RWPE2 (cell line): ENCODE data around the gene CFAP43.

Source experiments
- ATAC-seq: fragments of 200-7000 bp; cut with Tn5 transposase; 3 replicates; pipeline ENCODE4 v1.9.1; 2021; ENCODE audit warnings: low read depth
- DNase-seq: peaks from one replicate; pipeline ENCODE4 v3.0.0-alpha.2; 2020; ENCODE audit warnings: low spot score
- H3K27ac ChIP-seq: fragments of 450-650 bp; 2 replicates; pipeline ENCODE4 v1.5.1; 2017; ENCODE audit warnings: mild to moderate bottlenecking; ENCODE audit not compliant: poor library complexity, severe bottlenecking
- H3K27me3 ChIP-seq: fragments of 250-450 bp; sonication (Bioruptor Pico); 2 replicates; pipeline ENCODE4 v1.5.1; 2021; ENCODE audit warnings: mild to moderate bottlenecking, moderate library complexity; ENCODE audit not compliant: insufficient read depth, poor library complexity, severe bottlenecking
- H3K36me3 ChIP-seq: fragments of 250-450 bp; sonication (Bioruptor Pico); 2 replicates; pipeline ENCODE4 v1.5.1; 2020; ENCODE audit warnings: low read depth, mild to moderate bottlenecking, moderate library complexity
- H3K4me1 ChIP-seq: fragments of 250-450 bp; sonication (Bioruptor Pico); 2 replicates; pipeline ENCODE4 v1.5.1; 2021; ENCODE audit warnings: mild to moderate bottlenecking, moderate library complexity; ENCODE audit not compliant: insufficient read depth, poor library complexity, severe bottlenecking
- H3K4me3 ChIP-seq: fragments of 250-450 bp; sonication (Bioruptor Pico); 2 replicates; pipeline ENCODE4 v1.5.1; 2021; ENCODE audit warnings: mild to moderate bottlenecking, moderate library complexity; ENCODE audit not compliant: severe bottlenecking
- H3K9me3 ChIP-seq: fragments of 250-450 bp; sonication (Bioruptor Pico); 2 replicates; pipeline ENCODE4 v1.5.1; 2021; ENCODE audit warnings: mild to moderate bottlenecking, moderate library complexity; ENCODE audit not compliant: severe bottlenecking
- CTCF ChIP-seq: fragments of 450-650 bp; IDR thresholded peaks from one replicate; pipeline ENCODE4 v1.5.1; 2017; ENCODE audit warnings: mild to moderate bottlenecking, moderate library complexity; ENCODE audit not compliant: poor library complexity, severe bottlenecking

CFAP43 gene

GRCh38 chr10:104103956-104104355, 128.2 kb downstream of the CFAP43 start:
- Histone ChIP-seq H3K36me3 (no peaks in the 10 kb centered on the region; the same call in 1 of the 2 replicates), H3K4me3 (no peak overlapping the region), H3K27me3 (no peaks in the 10 kb centered on the region), H3K27ac (no peak overlapping the region), H3K9me3 (peaks cover 3% of the 10 kb centered on the region), H3K4me1 (peaks cover 22% of the 10 kb centered on the region)
- DNase-seq = no peak
- TF ChIP-seq CTCF = no peak
- no peak for ATAC-seq

- no peak overlapping the region for H3K4me3 ChIP-seq
- ATAC-seq (no peak), DNase-seq (no peak)
- no peaks in the 10 kb centered on the region for H3K27me3 ChIP-seq
- no peaks in the 10 kb centered on the region for H3K36me3 ChIP-seq
- peaks cover 2% of the 10 kb centered on the region for H3K9me3 ChIP-seq
- H3K27ac ChIP-seq = no peak overlapping the region
- no peak for TF ChIP-seq CTCF
- H3K4me1 ChIP-seq = peaks cover 32% of the 10 kb centered on the region
Measured at GRCh38 chr10:104101902-104102301, 130.3 kb downstream of the CFAP43 start.

- no peak for ATAC-seq
- Histone ChIP-seq H3K27me3 (no peaks in the 10 kb centered on the region), H3K27ac (no peak overlapping the region), H3K9me3 (peaks cover 3% of the 10 kb centered on the region), H3K4me3 (no peak overlapping the region), H3K4me1 (peaks cover 32% of the 10 kb centered on the region), H3K36me3 (no peaks in the 10 kb centered on the region)
- no peak for DNase-seq
- TF ChIP-seq CTCF = no peak
Measured at GRCh38 chr10:104100795-104101194, 131.4 kb downstream of the CFAP43 start.

GRCh38 chr10:104099941-104100340, 132.2 kb downstream of the CFAP43 start:
- DNase-seq (no peak), ATAC-seq (no peak)
- Histone ChIP-seq H3K27me3 (no peaks in the 10 kb centered on the region), H3K27ac (peak overlapping the region; percentile 82), H3K36me3 (no peaks in the 10 kb centered on the region), H3K4me1 (peaks cover 29% of the 10 kb centered on the region), H3K9me3 (peaks cover 3% of the 10 kb centered on the region), H3K4me3 (no peak overlapping the region)
- TF ChIP-seq CTCF = no peak

- H3K27me3 ChIP-seq = no peaks in the 10 kb centered on the region
- DNase-seq (no peak), ATAC-seq (peak; percentile 95)
- H3K4me1 ChIP-seq = peaks cover 23% of the 10 kb centered on the region
- TF ChIP-seq CTCF = no peak
- H3K4me3 ChIP-seq = no peak overlapping the region
- H3K9me3 ChIP-seq = peaks cover 3% of the 10 kb centered on the region
- peak overlapping the region; percentile 82 for H3K27ac ChIP-seq
- H3K36me3 ChIP-seq = no peaks in the 10 kb centered on the region
Measured at GRCh38 chr10:104099269-104099668, 132.9 kb downstream of the CFAP43 start.
